T-helper 17 cell (primary cell): ENCODE measurements around the gene C10orf67. TPM values are rescaled to one million over a fixed set of nuclear protein-coding genes. Genes with fewer than 3 reads are reported as not detected.
"Not testable (repeated sequence)": the region's sequence is repeated elsewhere in the genome, so short reads cannot be mapped to it uniquely, and the experiment has no call there.

ENCODE experiments used
- ATAC-seq: fragments of 150-1000 bp; cut with Tn5 transposase; 2 replicates; pipeline ENCODE4 v1.10.0; 2021; ENCODE audit warnings: mild to moderate bottlenecking, moderate library complexity
- DNase-seq, 3 donors: peaks; one replicate each; pipeline versions ENCODE4 v3.0.0 to v3.0.0-alpha.2; 2020 to 2021
- H3K9me3 ChIP-seq: one replicate; pipeline ENCODE4 v1.7.0; 2013; ENCODE audit warnings: low read length, mild to moderate bottlenecking; ENCODE audit not compliant: control insufficient read depth, poor library complexity, severe bottlenecking
- H3K27ac Mint-ChIP-seq: one replicate; pipeline ENCODE4 v1.8.0; 2022; ENCODE audit warnings: mild to moderate bottlenecking, moderate library complexity, mixed read lengths
- H3K27me3 Mint-ChIP-seq: one replicate; pipeline ENCODE4 v1.8.0; 2022; ENCODE audit warnings: mixed read lengths
- H3K36me3 Mint-ChIP-seq: one replicate; pipeline ENCODE4 v1.8.0; 2022; ENCODE audit warnings: low read depth, mixed read lengths
- H3K4me1 Mint-ChIP-seq: one replicate; pipeline ENCODE4 v1.8.0; 2022; ENCODE audit warnings: mild to moderate bottlenecking, mixed read lengths
- H3K4me3 Mint-ChIP-seq: one replicate; pipeline ENCODE4 v1.8.0; 2022; ENCODE audit warnings: mild to moderate bottlenecking, moderate library complexity, mixed read lengths
- total RNA-seq, 4 donors: library from RNA in 2 of 4; stranded (reverse) in 2 of 4; gene quantifications; one replicate each; pipeline ENCODE4 v1.2.3 and lab custom pipeline; 2022 to 2026

Gene C10orf67
- total RNA-seq, 2 donors from 2014 or later: 0.26 TPM; not detected in 1

DNA sequence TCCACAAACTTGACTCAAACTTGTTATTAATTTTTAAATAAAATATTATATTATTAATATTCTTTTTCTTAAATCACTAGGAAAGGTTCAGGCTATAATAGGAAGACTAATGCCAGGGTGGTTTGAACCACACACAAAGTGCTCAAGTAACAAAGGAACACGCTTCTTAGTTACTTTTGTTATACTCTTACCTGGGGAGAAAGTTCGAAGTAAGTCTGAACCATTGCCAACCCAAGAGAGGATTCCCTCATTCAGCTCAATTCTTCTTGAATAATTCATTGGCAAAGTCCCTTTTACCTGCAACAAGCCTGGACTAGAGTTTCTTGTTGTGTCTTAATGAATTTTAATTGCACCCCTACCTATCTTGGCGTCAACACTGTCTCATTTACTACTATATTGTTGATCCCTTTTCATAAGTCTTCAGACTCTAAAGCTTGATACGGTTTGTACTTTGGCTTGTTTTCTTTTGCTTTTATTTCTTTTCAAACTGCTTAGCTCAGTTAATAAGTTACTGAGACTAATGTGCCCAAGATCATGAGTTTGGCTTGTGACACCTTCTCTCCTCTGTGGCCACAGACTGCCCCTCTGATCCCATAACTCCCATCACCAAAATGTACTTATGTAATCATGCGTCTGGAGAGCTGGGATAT lies 10.2 kb upstream of the C10orf67 start:
- Mint-ChIP-seq H3K36me3 (no peaks in the 10 kb centered on the region), H3K27ac (no peak overlapping the region), H3K27me3 (no peaks in the 10 kb centered on the region), H3K4me1 (no peaks in the 10 kb centered on the region), H3K4me3 (no peak overlapping the region)
- DNase-seq: no peak
- ATAC-seq: no peak
- no peaks in the 10 kb centered on the region for H3K9me3 ChIP-seq

DNA sequence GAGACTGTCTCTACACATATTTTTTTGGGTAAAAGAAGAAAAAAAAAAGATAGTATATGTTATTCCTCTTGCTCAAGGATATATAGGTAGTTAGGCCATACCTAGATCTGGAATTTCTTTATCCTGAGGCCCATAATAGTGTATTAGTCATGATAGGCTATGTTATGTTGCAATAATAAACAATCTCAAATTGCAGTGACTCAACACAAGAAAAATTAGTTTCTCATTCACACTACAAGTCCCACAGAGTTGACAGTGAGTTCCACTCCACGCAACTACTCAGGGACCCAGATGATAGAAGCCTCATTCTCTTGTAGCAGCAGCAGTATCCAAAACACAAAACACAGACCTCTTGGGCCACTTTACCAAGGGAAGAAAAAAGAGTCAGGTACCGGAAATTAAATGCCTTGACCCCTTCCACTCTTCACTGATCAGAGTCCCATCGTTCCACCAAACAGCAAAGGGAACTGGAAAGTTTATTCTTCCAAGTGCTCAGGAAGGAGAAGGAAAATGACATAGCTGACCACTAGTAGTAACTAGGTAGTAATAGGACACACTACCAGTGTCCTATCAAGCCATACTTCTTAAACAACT lies 7.4 kb upstream of the C10orf67 start:
- Mint-ChIP-seq H3K27ac (no peak overlapping the region), H3K4me3 (no peak overlapping the region), H3K36me3 (peaks cover 2% of the 10 kb centered on the region), H3K4me1 (no peaks in the 10 kb centered on the region), H3K27me3 (no peaks in the 10 kb centered on the region)
- ATAC-seq (no peak), DNase-seq (no peak)
- H3K9me3 ChIP-seq: no peaks in the 10 kb centered on the region

- H3K9me3 ChIP-seq, H3K4me3 Mint-ChIP-seq, ATAC-seq: not testable (repeated sequence)
Observed at GRCh38 chr10:23350706-23351105, 6.1 kb upstream of the C10orf67 start.

DNA sequence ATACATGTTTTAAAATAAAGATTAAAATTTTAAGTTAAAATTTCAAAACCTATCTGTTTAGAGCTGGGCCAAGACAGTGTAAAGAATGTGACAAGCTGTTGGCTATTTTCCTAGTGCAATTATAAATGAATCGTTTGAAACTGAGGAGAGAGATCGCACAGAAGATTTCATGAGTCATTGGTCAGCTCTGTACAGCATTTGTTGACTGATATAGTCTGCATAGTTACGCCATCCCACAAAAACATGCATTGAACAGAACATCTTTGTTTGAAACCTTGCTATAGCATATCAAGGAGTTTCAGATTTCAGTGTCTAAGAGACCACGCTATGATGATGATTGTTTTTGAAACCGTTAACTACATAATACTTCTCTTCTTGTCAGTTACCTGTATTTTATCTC lies 1.3 kb upstream of the C10orf67 start:
- no peaks in the 10 kb centered on the region for H3K9me3 ChIP-seq
- Mint-ChIP-seq H3K27ac (no peak overlapping the region), H3K27me3 (no peaks in the 10 kb centered on the region), H3K36me3 (peaks cover 5% of the 10 kb centered on the region), H3K4me1 (peaks cover 22% of the 10 kb centered on the region), H3K4me3 (no peak overlapping the region)
- DNase-seq (no peak), ATAC-seq (no peak)

More at GRCh38 chr10:23350706-23351105, 6.1 kb upstream of the C10orf67 start:
- not testable (repeated sequence) for H3K4me1 Mint-ChIP-seq, H3K36me3 Mint-ChIP-seq, DNase-seq, H3K27ac Mint-ChIP-seq, H3K27me3 Mint-ChIP-seq

- DNase-seq (peak; percentile 12 to 51 (median 49)), ATAC-seq (peak; percentile 37)
- H3K9me3 ChIP-seq: no peaks in the 10 kb centered on the region
- Mint-ChIP-seq H3K4me1 (peaks cover 32% of the 10 kb centered on the region), H3K27ac (peak overlapping the region; percentile 83), H3K4me3 (peak overlapping the region; percentile 97), H3K27me3 (no peaks in the 10 kb centered on the region), H3K36me3 (peaks cover 5% of the 10 kb centered on the region)
Observed at GRCh38 chr10:23343591-23344240, 881 bp downstream of the C10orf67 start.

DNA sequence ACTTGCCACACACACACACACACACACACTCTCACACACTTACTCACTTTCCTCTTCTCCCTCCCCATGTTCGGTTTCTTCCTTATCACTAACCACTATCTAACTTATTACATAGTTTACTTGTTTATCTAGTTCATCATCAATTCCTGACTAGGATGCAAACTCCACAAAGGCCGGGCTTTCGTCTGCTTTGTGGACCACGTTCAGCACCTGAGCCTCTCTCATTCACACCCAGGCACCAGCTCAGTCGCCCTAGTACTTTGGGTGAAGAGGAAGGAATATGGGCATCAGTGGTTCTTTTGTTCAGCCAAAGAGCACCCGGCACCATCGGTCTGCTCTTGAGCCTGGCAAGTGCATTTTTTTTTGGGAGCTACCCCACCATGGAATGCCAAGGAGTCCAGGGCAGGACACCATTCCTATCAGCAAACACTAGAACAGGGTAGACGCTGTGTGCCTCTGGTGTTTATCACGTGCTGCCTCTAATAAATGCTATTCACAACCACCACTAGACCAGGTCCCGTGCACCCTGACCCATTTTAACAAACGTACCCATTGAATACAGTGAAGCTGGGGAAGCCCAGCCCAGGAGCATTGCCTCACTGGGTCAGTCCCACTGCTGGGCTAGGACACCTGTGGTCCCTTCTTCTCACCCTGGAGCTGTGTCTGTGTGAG lies 2.2 kb downstream of the C10orf67 start:
- no peaks in the 10 kb centered on the region for H3K27me3 Mint-ChIP-seq
- peak; percentile 38 for ATAC-seq
- peak overlapping the region; percentile 29 for H3K27ac Mint-ChIP-seq
- H3K36me3 Mint-ChIP-seq: peaks cover 3% of the 10 kb centered on the region
- H3K4me1 Mint-ChIP-seq: peaks cover 34% of the 10 kb centered on the region
- H3K9me3 ChIP-seq: no peaks in the 10 kb centered on the region
- peak in 1 of 3 donors; percentile 37 for DNase-seq
- H3K4me3 Mint-ChIP-seq: no peak overlapping the region

GRCh38 chr10:23341004-23341403 lies 3.6 kb downstream of the C10orf67 start:
- DNase-seq (no peak), ATAC-seq (peak; percentile 68)
- peaks cover 34% of the 10 kb centered on the region for H3K4me1 Mint-ChIP-seq
- H3K27me3 Mint-ChIP-seq: no peaks in the 10 kb centered on the region
- H3K27ac Mint-ChIP-seq: peak overlapping the region; percentile 29
- H3K36me3 Mint-ChIP-seq: peaks cover 3% of the 10 kb centered on the region
- H3K4me3 Mint-ChIP-seq: no peak overlapping the region
- H3K9me3 ChIP-seq: no peaks in the 10 kb centered on the region

- H3K36me3 Mint-ChIP-seq: peaks cover 3% of the 10 kb centered on the region
- no peaks in the 10 kb centered on the region for H3K9me3 ChIP-seq
- peaks cover 33% of the 10 kb centered on the region for H3K4me1 Mint-ChIP-seq
- H3K27ac Mint-ChIP-seq: peak overlapping the region; percentile 29
- H3K27me3 Mint-ChIP-seq: no peaks in the 10 kb centered on the region
- ATAC-seq (no peak), DNase-seq (no peak)
- H3K4me3 Mint-ChIP-seq: no peak overlapping the region
Observed at GRCh38 chr10:23340354-23340753, 4.2 kb downstream of the C10orf67 start.

GRCh38 chr10:23338886-23339285 lies 5.7 kb downstream of the C10orf67 start:
- H3K27ac Mint-ChIP-seq: no peak overlapping the region
- DNase-seq (no peak), ATAC-seq (no peak)
- H3K4me3 Mint-ChIP-seq: no peak overlapping the region
- no peaks in the 10 kb centered on the region for H3K27me3 Mint-ChIP-seq
- peaks cover 27% of the 10 kb centered on the region for H3K4me1 Mint-ChIP-seq
- no peaks in the 10 kb centered on the region for H3K36me3 Mint-ChIP-seq
- no peaks in the 10 kb centered on the region for H3K9me3 ChIP-seq

DNA sequence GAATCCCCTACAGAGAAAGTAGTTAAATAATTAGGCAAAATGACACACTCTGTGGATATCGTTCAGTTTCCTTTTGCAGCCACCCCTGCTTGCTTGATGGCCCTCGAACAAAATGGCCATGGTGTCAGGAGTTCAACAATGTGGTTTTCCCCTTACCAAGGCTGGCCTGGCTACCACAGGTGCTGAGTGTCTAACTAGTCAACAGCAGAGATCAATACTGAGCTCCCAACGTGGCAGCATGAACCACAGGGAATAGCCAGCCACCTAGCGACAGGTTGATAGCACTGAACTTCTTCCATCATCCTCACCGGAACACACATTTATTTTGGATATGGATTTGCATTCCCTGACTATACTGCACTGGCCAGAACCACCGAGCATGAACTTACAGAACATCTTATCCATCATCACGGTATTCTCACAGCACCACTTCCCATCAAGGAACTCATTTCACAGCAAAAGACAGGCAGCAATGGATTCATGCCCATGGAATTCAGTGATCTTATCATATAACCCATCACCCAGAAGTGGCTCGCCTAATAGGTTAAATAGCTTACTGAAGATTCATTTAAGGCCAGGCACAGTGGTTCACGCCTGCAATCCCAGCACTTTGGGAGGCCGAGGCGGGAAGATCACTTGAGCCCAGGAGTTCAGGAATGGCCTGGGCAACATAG lies 6.3 kb downstream of the C10orf67 start:
- H3K9me3 ChIP-seq: no peaks in the 10 kb centered on the region
- H3K27me3 Mint-ChIP-seq: no peaks in the 10 kb centered on the region
- peaks cover 25% of the 10 kb centered on the region for H3K4me1 Mint-ChIP-seq
- no peak for DNase-seq
- no peak for ATAC-seq
- peak overlapping the region; percentile 34 for H3K27ac Mint-ChIP-seq
- no peaks in the 10 kb centered on the region for H3K36me3 Mint-ChIP-seq
- no peak overlapping the region for H3K4me3 Mint-ChIP-seq

- no peaks in the 10 kb centered on the region for H3K9me3 ChIP-seq
- ATAC-seq (no peak), DNase-seq (no peak)
- no peak overlapping the region for H3K4me3 Mint-ChIP-seq
- peaks cover 21% of the 10 kb centered on the region for H3K4me1 Mint-ChIP-seq
- no peaks in the 10 kb centered on the region for H3K36me3 Mint-ChIP-seq
- peak overlapping the region; percentile 34 for H3K27ac Mint-ChIP-seq
- no peaks in the 10 kb centered on the region for H3K27me3 Mint-ChIP-seq
Observed at GRCh38 chr10:23337616-23338015, 7.0 kb downstream of the C10orf67 start.

DNA sequence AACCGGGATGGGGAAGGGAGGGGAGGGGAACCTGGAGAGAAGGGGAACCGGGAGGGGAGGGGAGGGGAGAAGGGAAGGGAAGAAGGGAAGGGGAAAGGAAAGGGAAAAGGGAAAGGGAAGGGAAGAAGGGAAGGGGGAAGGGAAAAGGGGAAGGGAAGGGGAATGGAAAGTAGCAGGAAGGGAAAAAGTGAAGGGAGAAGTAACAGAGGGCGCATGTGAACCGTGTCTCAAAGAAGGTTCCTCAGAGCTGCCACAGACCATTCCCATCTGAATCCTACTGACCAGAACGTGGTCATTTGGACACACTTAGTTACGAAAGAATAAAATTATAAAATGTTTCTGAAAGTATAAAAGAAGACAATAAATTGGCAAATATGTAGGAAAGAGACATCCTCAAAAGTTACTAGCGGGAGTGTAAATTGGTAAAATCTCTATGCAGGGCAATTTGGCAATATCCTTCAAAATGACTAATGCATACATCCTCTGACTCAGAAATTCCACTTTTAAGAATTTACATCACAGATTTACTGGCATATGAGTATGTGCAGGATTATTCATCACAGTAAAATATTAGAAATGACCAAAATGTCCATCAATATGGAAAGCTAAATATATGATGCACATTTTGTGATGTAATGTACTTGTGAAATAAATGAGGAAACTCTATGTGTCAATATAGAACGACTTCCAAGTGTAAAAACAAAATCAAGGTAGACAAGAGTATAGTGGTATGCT lies 12.9 kb downstream of the C10orf67 start:
- Mint-ChIP-seq H3K36me3 (peaks cover 2% of the 10 kb centered on the region), H3K27me3 (no peaks in the 10 kb centered on the region), H3K4me3 (no peak overlapping the region), H3K27ac (no peak overlapping the region), H3K4me1 (no peaks in the 10 kb centered on the region)
- DNase-seq: no peak
- H3K9me3 ChIP-seq: no peaks in the 10 kb centered on the region
- no peak for ATAC-seq
